GM18499 (cell line): Measurements from ENCODE around the gene RYR3.

Experiments used
- ATAC-seq: cut with Tn5 transposase; IDR thresholded peaks from one replicate; pipeline ENCODE4 v1.9.1; 2021; ENCODE audit warnings: moderate number of reproducible peaks; ENCODE audit not compliant: insufficient read depth, unreplicated experiment

RYR3 gene

GRCh38 chr15:33737687-33738601 is 427.2 kb downstream of the RYR3 start:
- no peak for ATAC-seq

- no peak for ATAC-seq
Observed at GRCh38 chr15:33738941-33739664, 428.3 kb downstream of the RYR3 start.

GRCh38 chr15:33742306-33742705 is 431.5 kb downstream of the RYR3 start:
- no peak for ATAC-seq

- ATAC-seq, result no peak
Observed at GRCh38 chr15:33742800-33743199, 432.0 kb downstream of the RYR3 start.

GRCh38 chr15:33746203-33746602 is 435.4 kb downstream of the RYR3 start:
- no peak for ATAC-seq

GRCh38 chr15:33753012-33753411 is 442.2 kb downstream of the RYR3 start:
- ATAC-seq, result no peak

GRCh38 chr15:33754242-33754641 is 443.5 kb downstream of the RYR3 start:
- no peak for ATAC-seq

GRCh38 chr15:33756961-33757360 is 446.2 kb downstream of the RYR3 start:
- ATAC-seq, result no peak

GRCh38 chr15:33757516-33758232 is 446.9 kb downstream of the RYR3 start:
- ATAC-seq, result no peak

- no peak for ATAC-seq
Observed at GRCh38 chr15:33766389-33766788, 455.6 kb downstream of the RYR3 start.

GRCh38 chr15:33768670-33769190 is 458.0 kb downstream of the RYR3 start:
- no peak for ATAC-seq

- ATAC-seq, result no peak
Observed at GRCh38 chr15:33773969-33774368, 463.2 kb downstream of the RYR3 start.

GRCh38 chr15:33778852-33779251 is 468.1 kb downstream of the RYR3 start:
- no peak for ATAC-seq

- no peak for ATAC-seq
Observed at GRCh38 chr15:33780011-33780768, 469.4 kb downstream of the RYR3 start.

- no peak for ATAC-seq
Observed at GRCh38 chr15:33782966-33783365, 472.2 kb downstream of the RYR3 start.

GRCh38 chr15:33785366-33785765 is 474.6 kb downstream of the RYR3 start:
- ATAC-seq, result no peak

GRCh38 chr15:33788906-33789540 is 478.3 kb downstream of the RYR3 start:
- no peak for ATAC-seq

GRCh38 chr15:33794453-33794852 is 483.7 kb downstream of the RYR3 start:
- no peak for ATAC-seq

GRCh38 chr15:33795070-33795469 is 484.3 kb downstream of the RYR3 start:
- no peak for ATAC-seq
